Gastroesophageal sphincter (tissue), 4 donors: ENCODE measurements around the gene SAC3D1. TPM values are rescaled to one million over a fixed set of nuclear protein-coding genes. Genes with fewer than 3 reads are reported as not detected.

Experiments used
- ATAC-seq: fragments of 150-250 bp; one replicate; pipeline ENCODE4 v1.9.1; 2016; ENCODE audit warnings: mild to moderate bottlenecking, moderate library complexity
- H3K27ac ChIP-seq, 4 donors: fragments of 200-600 bp; sonication (generic) in 3 of 4; 1 replicate in 3 of 4; 2 replicates in 1 of 4; pipeline ENCODE4 v1.5.1; 2016 to 2019
- H3K27me3 ChIP-seq: fragments of 200-600 bp; sonication (generic); one replicate; pipeline ENCODE4 v1.5.1; 2019
- H3K36me3 ChIP-seq, 2 donors: fragments of 200-600 bp; sonication (generic); one replicate each; pipeline ENCODE4 v1.5.1; 2019; ENCODE audit warnings: control low read depth in 1 of 2
- H3K4me1 ChIP-seq, 3 donors: fragments of 200-600 bp; sonication (generic); 1 replicate in 2 of 3; 2 replicates in 1 of 3; pipeline ENCODE4 v1.5.1; 2016 to 2019; ENCODE audit warnings: control low read depth in 2 of 3
- H3K4me3 ChIP-seq, 2 donors: fragments of 200-600 bp; sonication (generic); one replicate each; pipeline ENCODE4 v1.5.1; 2019; ENCODE audit warnings: mild to moderate bottlenecking in 1 of 2, moderate library complexity in 1 of 2
- H3K9me3 ChIP-seq, 3 donors: fragments of 200-600 bp; sonication (generic); one replicate each; pipeline ENCODE4 v1.5.1; 2017 to 2019; ENCODE audit warnings: control low read depth in 2 of 3
- EP300 ChIP-seq: sonication (generic); formaldehyde crosslinking; IDR thresholded peaks from one replicate; pipeline ENCODE4 v1.6.1; 2017; ENCODE audit warnings: antibody characterized with exemption, mild to moderate bottlenecking
- POLR2A ChIP-seq, 2 donors: fragments of 450-650 bp; IDR thresholded peaks; one replicate each; pipeline ENCODE4 v1.6.1; 2017; ENCODE audit warnings: antibody characterized with exemption in 2 of 2, mild to moderate bottlenecking in 2 of 2, moderate library complexity in 1 of 2
- POLR2AphosphoS5 ChIP-seq: sonication (generic); formaldehyde crosslinking; IDR thresholded peaks from one replicate; pipeline ENCODE4 v1.6.1; 2017; ENCODE audit warnings: antibody characterized with exemption
- WGBS, 2 donors: methylation state at CpG; one replicate each; pipeline ENCODE4 v1.1.5; 2018; ENCODE audit warnings: low coverage in 1 of 2; 5-methylcytosine and 5-hydroxymethylcytosine counted together
- total RNA-seq, 4 donors: library from RNA; depleted of rRNA; stranded (reverse); fragments of >200 nt; gene quantifications; one replicate each; pipeline ENCODE4 v1.1.0, GENCODE V29; 2016
- TF ChIP-seq, protein P1 (sequence below), 4 experiments: fragments of 200-600 bp in 2 of 4; fragments of 450-650 bp in 2 of 4; sonication (generic) in 1 of 4; IDR thresholded peaks; one replicate each; pipeline ENCODE4 v1.5.1; 2017 to 2019; ENCODE audit warnings: antibody characterized with exemption in 4 of 4, mild to moderate bottlenecking in 2 of 4, moderate library complexity in 2 of 4

The SAC3D1 gene
- total RNA-seq, 4 donors from 2014 or later, result 4.7 to 13.6 (median 12.7) TPM

DNA sequence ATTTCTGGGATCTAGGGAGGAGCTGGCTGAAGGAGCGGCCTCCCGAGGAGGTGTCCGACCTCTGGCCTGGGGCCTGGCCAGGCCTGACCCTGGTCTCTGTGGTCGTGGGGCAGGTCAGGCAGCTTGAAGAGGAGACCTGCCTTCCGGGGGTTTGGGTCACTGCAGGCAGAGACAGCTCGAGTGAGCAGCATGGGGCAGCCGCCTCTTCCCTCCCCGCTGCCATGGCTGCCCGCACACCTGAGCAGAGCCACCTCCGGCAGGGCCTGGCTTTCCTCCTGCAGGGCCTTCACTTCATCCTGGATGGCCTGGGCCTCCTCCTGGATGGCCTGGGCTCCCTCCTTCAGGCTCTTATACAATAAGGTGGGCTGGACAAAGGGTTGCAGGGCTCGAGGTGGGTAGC lies 25.3 kb downstream of the SAC3D1 start:
- no CpG with 5 or more reads among the region's 11 CpGs for whole genome bisulfite sequencing, 2 donors
- TF ChIP-seq POLR2A (IDR thresholded peaks at IDR 0.05) (no peak), EP300 (no peak), POLR2AphosphoS5 (no peak)
- TF ChIP-seq, protein P1, sequence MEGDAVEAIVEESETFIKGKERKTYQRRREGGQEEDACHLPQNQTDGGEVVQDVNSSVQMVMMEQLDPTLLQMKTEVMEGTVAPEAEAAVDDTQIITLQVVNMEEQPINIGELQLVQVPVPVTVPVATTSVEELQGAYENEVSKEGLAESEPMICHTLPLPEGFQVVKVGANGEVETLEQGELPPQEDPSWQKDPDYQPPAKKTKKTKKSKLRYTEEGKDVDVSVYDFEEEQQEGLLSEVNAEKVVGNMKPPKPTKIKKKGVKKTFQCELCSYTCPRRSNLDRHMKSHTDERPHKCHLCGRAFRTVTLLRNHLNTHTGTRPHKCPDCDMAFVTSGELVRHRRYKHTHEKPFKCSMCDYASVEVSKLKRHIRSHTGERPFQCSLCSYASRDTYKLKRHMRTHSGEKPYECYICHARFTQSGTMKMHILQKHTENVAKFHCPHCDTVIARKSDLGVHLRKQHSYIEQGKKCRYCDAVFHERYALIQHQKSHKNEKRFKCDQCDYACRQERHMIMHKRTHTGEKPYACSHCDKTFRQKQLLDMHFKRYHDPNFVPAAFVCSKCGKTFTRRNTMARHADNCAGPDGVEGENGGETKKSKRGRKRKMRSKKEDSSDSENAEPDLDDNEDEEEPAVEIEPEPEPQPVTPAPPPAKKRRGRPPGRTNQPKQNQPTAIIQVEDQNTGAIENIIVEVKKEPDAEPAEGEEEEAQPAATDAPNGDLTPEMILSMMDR (IDR thresholded peaks at IDR 0.05), result no peak
- no peak for ATAC-seq

DNA sequence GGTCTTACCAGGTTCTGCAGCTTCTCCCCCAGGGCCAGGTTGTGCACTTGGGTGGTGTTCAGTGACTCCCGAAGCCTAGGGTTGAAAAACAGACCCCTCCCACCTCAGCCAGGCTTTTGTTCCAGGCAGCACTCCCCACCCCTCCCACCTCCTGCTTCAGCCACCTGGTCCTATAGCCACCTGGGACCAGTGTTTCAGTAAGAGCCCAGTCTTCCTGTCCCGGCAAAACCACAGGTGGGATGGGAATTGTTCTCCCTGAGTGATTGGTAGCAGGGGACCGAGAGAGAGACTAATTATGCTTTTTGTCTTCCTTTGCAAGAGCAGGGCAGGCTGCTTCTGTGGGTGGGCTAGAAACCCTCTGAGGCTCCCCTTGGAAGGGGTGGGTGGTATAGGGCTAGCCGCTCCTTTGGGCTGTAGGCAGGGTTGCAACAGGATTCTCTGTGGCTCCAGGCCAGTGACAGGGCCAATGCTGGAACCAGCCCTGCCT lies 25.8 kb downstream of the SAC3D1 start:
- H3K36me3 ChIP-seq, result no peaks in the 10 kb centered on the region
- no peak for TF ChIP-seq POLR2AphosphoS5
- TF ChIP-seq EP300, result no peak
- TF ChIP-seq POLR2A (IDR thresholded peaks at IDR 0.05), result no peak
- TF ChIP-seq, protein P1 (IDR thresholded peaks at IDR 0.05), result no peak
- no peak overlapping the region for H3K27ac ChIP-seq
- WGBS, 2 donors, result 17% methylated on average over 1 of the region's 4 CpGs; no CpG with 5 or more reads in 1 of the 2 donors
- H3K27me3 ChIP-seq, result no peaks in the 10 kb centered on the region
- H3K4me3 ChIP-seq, result no peak overlapping the region
- H3K9me3 ChIP-seq, result no peaks in the 10 kb centered on the region
- no peaks in the 10 kb centered on the region for H3K4me1 ChIP-seq
- ATAC-seq, result no peak

More for the DNA sequence above, 25.3 kb downstream of the SAC3D1 start:
- H3K4me1 ChIP-seq, result no peaks in the 10 kb centered on the region
- no peak overlapping the region for H3K27ac ChIP-seq
- H3K9me3 ChIP-seq, result no peaks in the 10 kb centered on the region
- no peak overlapping the region for H3K4me3 ChIP-seq
- no peaks in the 10 kb centered on the region for H3K36me3 ChIP-seq
- no peaks in the 10 kb centered on the region for H3K27me3 ChIP-seq

DNA sequence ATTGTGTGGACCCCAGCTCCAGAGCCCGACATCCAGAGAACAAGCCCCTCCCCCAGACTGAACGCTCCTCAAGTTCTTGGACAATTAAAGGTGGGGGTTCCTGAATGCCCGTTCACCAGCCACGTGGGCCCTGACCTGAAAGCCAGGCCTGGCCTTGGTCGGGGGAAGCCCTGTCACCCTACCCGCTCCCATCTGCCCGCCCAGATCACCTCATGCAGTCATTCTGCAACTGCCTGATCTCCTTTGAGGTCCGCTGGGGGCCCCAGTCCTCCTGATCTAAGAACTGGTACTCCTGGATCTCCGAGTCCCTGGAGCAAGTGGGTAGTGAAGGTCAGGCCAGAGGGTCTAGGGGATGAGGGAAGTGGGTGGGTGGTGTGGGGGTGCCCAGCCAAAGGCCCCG lies 26.4 kb downstream of the SAC3D1 start:
- H3K36me3 ChIP-seq, result no peaks in the 10 kb centered on the region
- H3K4me1 ChIP-seq, result no peaks in the 10 kb centered on the region
- H3K27me3 ChIP-seq, result no peaks in the 10 kb centered on the region
- ATAC-seq, result no peak
- no peak overlapping the region for H3K4me3 ChIP-seq
- no peaks in the 10 kb centered on the region for H3K9me3 ChIP-seq
- TF ChIP-seq, protein P1 (IDR thresholded peaks at IDR 0.05), result no peak
- TF ChIP-seq POLR2AphosphoS5 (no peak), POLR2A (IDR thresholded peaks at IDR 0.05) (no peak), EP300 (no peak)
- 60% methylated on average over 3 of the region's 10 CpGs; no CpG with 5 or more reads in 1 of the 2 donors for WGBS, 2 donors
- H3K27ac ChIP-seq, result no peak overlapping the region

DNA sequence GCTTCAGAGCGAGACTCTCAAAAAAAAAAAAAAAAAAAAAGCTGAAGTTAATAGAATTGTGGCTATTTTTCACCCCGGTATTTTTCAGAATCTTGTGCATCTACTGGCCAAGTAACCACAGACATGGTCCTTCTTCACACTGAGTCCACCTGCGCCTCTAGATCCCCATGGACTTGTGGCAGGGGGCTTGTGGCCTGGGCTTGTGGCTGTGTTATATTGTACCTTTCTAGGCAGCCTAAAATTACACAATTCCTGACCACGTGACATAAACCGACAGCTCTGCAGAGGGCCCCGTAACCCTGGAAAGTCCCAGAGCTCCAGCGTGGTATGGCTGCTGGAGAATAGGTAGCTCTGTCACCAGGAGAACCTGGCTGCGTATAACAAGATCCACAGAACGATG lies 28.2 kb downstream of the SAC3D1 start:
- Histone ChIP-seq H3K4me1 (no peaks in the 10 kb centered on the region), H3K27me3 (no peaks in the 10 kb centered on the region), H3K4me3 (no peak overlapping the region), H3K9me3 (no peaks in the 10 kb centered on the region), H3K36me3 (no peaks in the 10 kb centered on the region), H3K27ac (no peak overlapping the region)
- no peak for ATAC-seq
- 54 to 69% methylated on average over 4 to 9 of the region's 9 CpGs for WGBS, 2 donors
- TF ChIP-seq, protein P1 (IDR thresholded peaks at IDR 0.05), result no peak
- TF ChIP-seq POLR2AphosphoS5 (no peak), POLR2A (IDR thresholded peaks at IDR 0.05) (no peak), EP300 (no peak)

DNA sequence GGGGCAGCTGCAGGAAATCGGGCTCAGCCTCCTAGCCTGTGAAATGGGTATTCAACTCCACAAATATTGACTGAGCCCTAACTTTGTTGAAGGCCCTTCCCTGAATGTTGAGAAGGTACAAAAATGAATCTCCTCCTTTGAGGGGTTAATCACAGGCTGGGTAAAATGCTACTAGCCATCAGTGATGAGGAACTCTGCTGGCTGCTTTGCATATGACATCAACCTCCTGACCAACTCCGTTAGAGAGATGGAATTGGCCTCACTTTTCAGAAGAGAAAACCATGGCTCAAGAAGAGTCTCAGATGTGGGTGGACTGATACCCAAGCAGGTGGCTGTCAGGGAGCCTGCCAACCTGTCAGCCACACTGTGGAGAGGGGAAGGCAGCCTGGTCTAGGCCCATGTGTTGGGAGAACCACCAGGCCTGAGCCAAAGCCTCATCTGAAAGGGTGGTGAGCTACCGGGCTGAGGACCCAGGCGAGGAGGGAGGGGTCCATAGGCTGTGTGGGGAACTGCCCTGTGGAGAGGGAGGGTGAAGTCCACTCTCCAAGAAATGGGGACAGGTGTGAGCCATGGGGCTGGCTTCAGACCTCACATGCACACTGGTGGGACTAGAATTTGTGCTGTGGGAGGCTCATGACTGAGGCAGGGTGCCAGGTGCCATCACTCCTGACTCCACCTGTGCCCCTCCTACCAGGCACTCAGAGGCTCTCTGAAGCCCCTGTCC lies 31.1 kb downstream of the SAC3D1 start:
- no peak for ATAC-seq
- H3K36me3 ChIP-seq, result no peaks in the 10 kb centered on the region
- H3K27me3 ChIP-seq, result no peaks in the 10 kb centered on the region
- WGBS, 2 donors, result 30 to 79% methylated on average over 2 of the region's 4 CpGs
- no peak overlapping the region for H3K27ac ChIP-seq
- H3K4me3 ChIP-seq, result no peak overlapping the region
- no peaks in the 10 kb centered on the region for H3K4me1 ChIP-seq
- TF ChIP-seq, protein P1 (IDR thresholded peaks at IDR 0.05), result no peak
- no peak for TF ChIP-seq POLR2AphosphoS5
- TF ChIP-seq POLR2A (IDR thresholded peaks at IDR 0.05), result no peak
- no peak for TF ChIP-seq EP300
- H3K9me3 ChIP-seq, result no peaks in the 10 kb centered on the region
